GM23338 (cell line): ENCODE results near the gene DPF3.

ENCODE experiments used
- CREB1 ChIP-seq: fragments of 250-450 bp; sonication (Bioruptor Pico); IDR thresholded peaks from 2 replicates; pipeline ENCODE4 v1.5.0; 2020; ENCODE audit warnings: low read depth, mild to moderate bottlenecking, moderate library complexity
- CTCF ChIP-seq, 2 experiments: fragments of 200-600 bp in 1 of 2; sonication (generic) in 1 of 2; conservative IDR thresholded peaks; 2 replicates each; pipeline versions ENCODE4 v1.5.1 to v1.6.1; 2016 to 2017; ENCODE audit warnings: antibody characterized with exemption in 2 of 2, low read depth in 2 of 2, mild to moderate bottlenecking in 2 of 2, moderate library complexity in 1 of 2
- ETS1 ChIP-seq: IDR thresholded peaks from 2 replicates; pipeline ENCODE4 v1.6.1; 2016; ENCODE audit warnings: antibody characterized with exemption
- EZH2 ChIP-seq: fragments of 200-600 bp; sonication (generic); IDR thresholded peaks from one replicate; pipeline ENCODE4 v1.8.0; 2017; ENCODE audit warnings: antibody characterized with exemption, mild to moderate bottlenecking, low read depth; ENCODE audit not compliant: unreplicated experiment
- EZH2phosphoT487 ChIP-seq: fragments of 200-600 bp; sonication (generic); IDR thresholded peaks from one replicate; pipeline ENCODE4 v1.8.1; 2018; ENCODE audit warnings: antibody characterized with exemption; ENCODE audit not compliant: unreplicated experiment
- JUNB ChIP-seq: IDR thresholded peaks from one replicate; pipeline ENCODE4 v1.6.1; 2016; ENCODE audit warnings: antibody characterized with exemption; ENCODE audit not compliant: unreplicated experiment
- NANOG ChIP-seq: IDR thresholded peaks from 2 replicates; pipeline ENCODE4 v1.6.1; 2016; ENCODE audit warnings: antibody characterized with exemption, borderline replicate concordance
- POLR2AphosphoS5 ChIP-seq: IDR thresholded peaks from 2 replicates; pipeline ENCODE4 v1.6.1; 2016; ENCODE audit warnings: antibody characterized with exemption, low read depth
- REST ChIP-seq: IDR thresholded peaks from one replicate; pipeline ENCODE4 v1.6.1; 2018; ENCODE audit warnings: antibody characterized with exemption; ENCODE audit not compliant: unreplicated experiment
- STAT1 ChIP-seq: IDR thresholded peaks from one replicate; pipeline ENCODE4 v1.6.1; 2016; ENCODE audit warnings: antibody characterized with exemption; ENCODE audit not compliant: unreplicated experiment
- ZNF331 ChIP-seq: fragments of 250-450 bp; sonication (Bioruptor Pico); IDR thresholded peaks from 2 replicates; pipeline ENCODE4 v1.5.0; 2020; ENCODE audit warnings: low read depth, mild to moderate bottlenecking, moderate library complexity

GRCh38 chr14:72605096-72605920 is 288.6 kb downstream of the DPF3 start:
- no peak for TF ChIP-seq CTCF (conservative IDR thresholded peaks at IDR 0.05; ENCODE audit: low read depth in 2 of 2)
- no peak for TF ChIP-seq POLR2AphosphoS5
- TF ChIP-seq EZH2phosphoT487 = no peak
- TF ChIP-seq REST = no peak
- TF ChIP-seq STAT1 = no peak
- TF ChIP-seq EZH2 = no peak
- no peak for TF ChIP-seq CREB1 (CRISPR knock-in tag)
- no peak for TF ChIP-seq JUNB
- no peak for TF ChIP-seq ZNF331
- no peak for TF ChIP-seq ETS1
- no peak for TF ChIP-seq NANOG
